GM12892 (cell line): Measurements from ENCODE around the gene MYLK.

Experiments
- POLR2A ChIP-seq: IDR thresholded peaks from 2 replicates; pipeline ENCODE4 v1.6.1; 2011; ENCODE audit warnings: low read depth, low read length, control low read depth
- POLR2AphosphoS5 ChIP-seq: IDR thresholded peaks from 2 replicates; pipeline ENCODE4 v1.6.1; 2011; ENCODE audit warnings: low read depth, low read length, control low read depth
- TAF1 ChIP-seq: IDR thresholded peaks from 2 replicates; pipeline ENCODE4 v1.6.1; 2011; ENCODE audit warnings: low read depth, mild to moderate bottlenecking, control low read depth, low read length, borderline replicate concordance

- TF ChIP-seq POLR2A (no peak), TAF1 (no peak), POLR2AphosphoS5 (no peak)
Measured at GRCh38 chr3:123708531-123708930, 175.6 kb downstream of the MYLK start.
